ENCODE measurements around the gene SEPTIN10. TPM values are rescaled to one million over a fixed set of nuclear protein-coding genes. Genes with fewer than 3 reads are reported as not detected.

Gene SEPTIN10
- total and polyA plus RNA-seq, 2 donors (not counting 1 experiment from before 2014, with no cell fraction given): 0.28 TPM; not detected in 1

- Mint-ChIP-seq H3K27ac (no peak overlapping the region), H3K27me3 (peaks cover under 1% of the 10 kb centered on the region), H3K4me3 (no peak overlapping the region), H3K4me1 (no peaks in the 10 kb centered on the region), H3K9me3 (ENCODE audit: insufficient read depth) (no peaks in the 10 kb centered on the region)
- ChIA-PET CTCF (interaction anchor here (1.0 kb wide), 1 partner anchor 14 kb away, joined by 3 read pairs; no protein-coding TSS in a partner anchor), POLR2A (no interaction called here)
- no peak for ATAC-seq (ENCODE audit: low read depth)
- DNase-seq: no peak
- no peaks in the 10 kb centered on the region for H4K20me1 ChIP-seq (ENCODE audit: control insufficient read depth, insufficient read depth, low read length, poor library complexity, severe bottlenecking)
- H3K27ac ChIP-seq (ENCODE audit: low read length in 2 of 2): no peak overlapping the region
- no peak for TF ChIP-seq EZH2 (IDR thresholded peaks at IDR 0.05; ENCODE audit: borderline replicate concordance, insufficient read depth, low read depth, low read length, poor library complexity, severe bottlenecking)
- no peak for TF ChIP-seq CTCF (IDR thresholded peaks at IDR 0.05)
- H2AFZ ChIP-seq (ENCODE audit: insufficient read depth, low read depth, low read length, poor library complexity, severe bottlenecking): no peak overlapping the region
- intact Hi-C loops (cut with micrococcal nuclease): no loop called here
- H3K36me3 ChIP-seq (replicated peaks in 1 of 2; ENCODE audit: control extremely low read depth in 1 of 2, control insufficient read depth in 1 of 2, extremely low read depth in 1 of 2, insufficient read depth in 2 of 2, low read length in 1 of 2): no peaks in the 10 kb centered on the region
- no peaks in the 10 kb centered on the region for H3K27me3 ChIP-seq (replicated peaks in 1 of 4; ENCODE audit: control extremely low read depth in 1 of 4, control insufficient read depth in 3 of 4, insufficient read depth in 4 of 4, low read length in 3 of 4)
- no peaks in the 10 kb centered on the region for H3K4me1 ChIP-seq (ENCODE audit: control insufficient read depth in 2 of 2, insufficient read depth in 2 of 2, low read length in 2 of 2)
- H3K4me3 ChIP-seq (ENCODE audit: control extremely low read depth in 1 of 5, extremely low read depth in 1 of 5, insufficient read depth in 1 of 5, low read depth in 2 of 5, low read length in 4 of 5): no peak overlapping the region
- H3K4me2 ChIP-seq (replicated peaks; ENCODE audit: low read depth, low read length, poor library complexity, severe bottlenecking): no peak overlapping the region
- no peaks in the 10 kb centered on the region for H3K9me3 ChIP-seq (ENCODE audit: control extremely low read depth in 1 of 3, control insufficient read depth in 2 of 3, insufficient read depth in 1 of 3, low read length in 2 of 3)
- 83% methylated on average over 1 of the region's 1 CpG for WGBS (ENCODE audit: insufficient coverage)
- H3K79me2 ChIP-seq (ENCODE audit: control insufficient read depth, insufficient read depth, low read length): no peaks in the 10 kb centered on the region
- no peak overlapping the region for H3K9ac ChIP-seq (ENCODE audit: low read length)
Observed at GRCh38 chr2:109560265-109560664, 53.5 kb downstream of the SEPTIN10 start.

GRCh38 chr2:109558076-109558882, 55.5 kb downstream of the SEPTIN10 start:
- Histone ChIP-seq H3K4me1 (ENCODE audit: control insufficient read depth in 2 of 2, insufficient read depth in 2 of 2, low read length in 2 of 2) (no peaks in the 10 kb centered on the region), H3K4me3 (ENCODE audit: control extremely low read depth in 1 of 5, extremely low read depth in 1 of 5, insufficient read depth in 1 of 5, low read depth in 2 of 5, low read length in 4 of 5) (no peak overlapping the region), H2AFZ (ENCODE audit: insufficient read depth, low read depth, low read length, poor library complexity, severe bottlenecking) (no peak overlapping the region), H3K9ac (ENCODE audit: low read length) (no peak overlapping the region), H3K36me3 (replicated peaks in 1 of 2; ENCODE audit: control extremely low read depth in 1 of 2, control insufficient read depth in 1 of 2, extremely low read depth in 1 of 2, insufficient read depth in 2 of 2, low read length in 1 of 2) (no peaks in the 10 kb centered on the region), H3K27ac (ENCODE audit: low read length in 2 of 2) (no peak overlapping the region), H3K4me2 (replicated peaks; ENCODE audit: low read depth, low read length, poor library complexity, severe bottlenecking) (no peak overlapping the region), H3K79me2 (ENCODE audit: control insufficient read depth, insufficient read depth, low read length) (no peaks in the 10 kb centered on the region), H4K20me1 (ENCODE audit: control insufficient read depth, insufficient read depth, low read length, poor library complexity, severe bottlenecking) (no peaks in the 10 kb centered on the region), H3K9me3 (ENCODE audit: control extremely low read depth in 1 of 3, control insufficient read depth in 2 of 3, insufficient read depth in 1 of 3, low read length in 2 of 3) (no peaks in the 10 kb centered on the region), H3K27me3 (replicated peaks in 1 of 4; ENCODE audit: control extremely low read depth in 1 of 4, control insufficient read depth in 3 of 4, insufficient read depth in 4 of 4, low read length in 3 of 4) (no peaks in the 10 kb centered on the region)
- WGBS (ENCODE audit: insufficient coverage): no CpG with 5 or more reads among the region's 9 CpGs
- H3K27me3 Mint-ChIP-seq: peaks cover 5% of the 10 kb centered on the region
- TF ChIP-seq EZH2 (IDR thresholded peaks at IDR 0.05; ENCODE audit: borderline replicate concordance, insufficient read depth, low read depth, low read length, poor library complexity, severe bottlenecking) (no peak), CTCF (IDR thresholded peaks at IDR 0.05) (no peak)
- no peaks in the 10 kb centered on the region for H3K4me1 Mint-ChIP-seq
- POLR2A ChIA-PET: no interaction called here
- H3K4me3 Mint-ChIP-seq: no peak overlapping the region
- intact Hi-C loops (cut with micrococcal nuclease): no loop called here
- no peak overlapping the region for H3K27ac Mint-ChIP-seq
- CTCF ChIA-PET: no interaction called here
- DNase-seq (no peak), ATAC-seq (ENCODE audit: low read depth) (no peak)
- no peaks in the 10 kb centered on the region for H3K9me3 Mint-ChIP-seq (ENCODE audit: insufficient read depth)
